B cell (primary cell): ENCODE results near the gene NR4A1.

Experiments
- CTCF ChIP-seq: fragments of 200-600 bp; IDR thresholded peaks from one replicate; pipeline ENCODE4 v1.8.0; 2022; ENCODE audit warnings: antibody characterized with exemption, mild to moderate bottlenecking
- EZH2 ChIP-seq: IDR thresholded peaks from 2 replicates; pipeline ENCODE4 v1.6.1; 2012; ENCODE audit warnings: borderline replicate concordance, low read depth, mild to moderate bottlenecking, moderate library complexity, low read length; ENCODE audit not compliant: insufficient read depth, poor library complexity, severe bottlenecking

- TF ChIP-seq CTCF: peak; percentile 11
- TF ChIP-seq EZH2: no peak
These were observed 30.1 kb downstream of the NR4A1 start for GRCh38 chr12:52081263-52081733.
